ENCODE results near the gene ZNF512B.
A peak's percentile ranks its signal among the peaks of the same experiment; 100 is the strongest.
"Not testable (repeated sequence)": the region's sequence is repeated elsewhere in the genome, so short reads cannot be mapped to it uniquely, and the experiment has no call there.

Gene ZNF512B

GRCh38 chr20:63974402-63975200 is 4.9 kb upstream of the ZNF512B start:
- H3K27me3 ChIP-seq (replicated peaks; ENCODE audit: control insufficient read depth, insufficient read depth, low read length), result no peaks in the 10 kb centered on the region
- peaks cover 23% of the 10 kb centered on the region for H3K36me3 ChIP-seq (ENCODE audit: control insufficient read depth, insufficient read depth, low read length)
- H3K4me3 ChIP-seq (replicated peaks; ENCODE audit: low read depth, low read length), result no peak overlapping the region
- TF ChIP-seq CTCF (IDR thresholded peaks at IDR 0.05; ENCODE audit: insufficient read depth, low read length, poor library complexity, severe bottlenecking), result no peak
- DNase-seq (ENCODE audit: extremely low read depth, insufficient read length), result peak; percentile 9

GRCh38 chr20:63973636-63974401 is 4.1 kb upstream of the ZNF512B start:
- Histone ChIP-seq H3K27me3 (replicated peaks; ENCODE audit: control insufficient read depth, insufficient read depth, low read length) (no peaks in the 10 kb centered on the region), H3K4me3 (replicated peaks; ENCODE audit: low read depth, low read length) (no peak overlapping the region), H3K36me3 (ENCODE audit: control insufficient read depth, insufficient read depth, low read length) (peaks cover 23% of the 10 kb centered on the region)
- TF ChIP-seq CTCF (IDR thresholded peaks at IDR 0.05; ENCODE audit: insufficient read depth, low read length, poor library complexity, severe bottlenecking), result peak; percentile 96
- DNase-seq (ENCODE audit: extremely low read depth, insufficient read length), result peak; percentile 84

GRCh38 chr20:63973160-63973479 is 3.4 kb upstream of the ZNF512B start:
- DNase-seq (ENCODE audit: extremely low read depth, insufficient read length), result no peak
- no peak overlapping the region for H3K4me3 ChIP-seq (replicated peaks; ENCODE audit: low read depth, low read length)

GRCh38 chr20:63972312-63973159 is 2.8 kb upstream of the ZNF512B start:
- Histone ChIP-seq H3K27me3 (replicated peaks; ENCODE audit: control insufficient read depth, insufficient read depth, low read length) (no peaks in the 10 kb centered on the region), H3K36me3 (ENCODE audit: control insufficient read depth, insufficient read depth, low read length) (peaks cover 25% of the 10 kb centered on the region), H3K4me3 (replicated peaks; ENCODE audit: low read depth, low read length) (no peak overlapping the region)
- TF ChIP-seq CTCF (IDR thresholded peaks at IDR 0.05; ENCODE audit: insufficient read depth, low read length, poor library complexity, severe bottlenecking), result no peak
- DNase-seq (ENCODE audit: extremely low read depth, insufficient read length), result peak; percentile 3

More at GRCh38 chr20:63973160-63973479, 3.4 kb upstream of the ZNF512B start:
- Histone ChIP-seq H3K27me3 (replicated peaks; ENCODE audit: control insufficient read depth, insufficient read depth, low read length) (no peaks in the 10 kb centered on the region), H3K36me3 (ENCODE audit: control insufficient read depth, insufficient read depth, low read length) (peaks cover 23% of the 10 kb centered on the region)
- no peak for TF ChIP-seq CTCF (IDR thresholded peaks at IDR 0.05; ENCODE audit: insufficient read depth, low read length, poor library complexity, severe bottlenecking)

- not testable (repeated sequence) for H3K4me3 ChIP-seq (replicated peaks; ENCODE audit: low read depth, low read length); DNase-seq (ENCODE audit: extremely low read depth, insufficient read length)
- peaks cover 29% of the 10 kb centered on the region for H3K36me3 ChIP-seq (ENCODE audit: control insufficient read depth, insufficient read depth, low read length)
These were observed 2.2 kb upstream of the ZNF512B start for GRCh38 chr20:63971960-63972311.

More at GRCh38 chr20:63971960-63972311, 2.2 kb upstream of the ZNF512B start:
- H3K27me3 ChIP-seq (replicated peaks; ENCODE audit: control insufficient read depth, insufficient read depth, low read length), result not testable (repeated sequence)
